Measurements from ENCODE around the gene NUP133. TPM values are rescaled to one million over a fixed set of nuclear protein-coding genes. Genes with fewer than 3 reads are reported as not detected.

The NUP133 gene
- total and polyA plus RNA-seq, 2 of the 4 experiments (the other 2 are of a cell fraction): 13.4 to 30.5 TPM

DNA sequence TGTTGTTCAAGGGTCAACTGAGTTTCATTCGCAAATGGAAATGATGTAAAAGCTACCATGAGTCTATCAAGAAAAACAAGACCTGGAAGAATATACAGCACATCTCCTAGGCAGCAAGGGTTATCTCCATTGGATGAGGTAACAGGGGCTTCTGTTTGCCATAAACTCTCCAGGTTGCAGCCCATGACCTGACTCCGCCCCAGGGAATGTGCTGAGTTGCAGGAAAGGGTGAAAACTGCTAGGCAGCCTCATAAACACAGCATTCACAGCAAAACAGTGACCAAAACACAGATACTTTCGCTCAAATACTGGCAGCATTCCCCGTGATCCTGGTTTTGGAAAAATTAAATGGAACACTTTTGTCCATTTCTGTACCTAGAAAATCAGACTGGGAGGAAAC lies 54.1 kb downstream of the NUP133 start:
- Histone ChIP-seq H3K23ac (ENCODE audit: low read depth, low read length) (no peak overlapping the region), H3K9me3 (ENCODE audit: control insufficient read depth, insufficient read depth, low read length) (no peaks in the 10 kb centered on the region), H3K4me2 (ENCODE audit: low read depth, low read length) (no peak overlapping the region), H3K18ac (ENCODE audit: low read depth, low read length) (no peak overlapping the region), H2AK9ac (replicated peaks; ENCODE audit: low read depth, low read length, poor library complexity) (no peak overlapping the region), H2AFZ (replicated peaks; ENCODE audit: low read length, poor library complexity) (no peak overlapping the region), H3K27ac (ENCODE audit: insufficient read depth, low read length) (no peak overlapping the region), H4K5ac (ENCODE audit: low read depth, low read length) (no peak overlapping the region), H3K9me1 (ENCODE audit: insufficient read depth, low read length) (no peaks in the 10 kb centered on the region), H3K14ac (replicated peaks; ENCODE audit: low read depth, low read length) (no peak overlapping the region), H2BK5ac (ENCODE audit: low read depth, low read length, poor library complexity, severe bottlenecking) (no peak overlapping the region), H3K56ac (ENCODE audit: extremely low read depth, insufficient read depth, low read length) (no peak overlapping the region), H2BK20ac (ENCODE audit: low read depth, low read length) (no peak overlapping the region), H2AK5ac (ENCODE audit: low read depth, low read length) (no peak overlapping the region), H3K4me3 (ENCODE audit: insufficient read depth, low read depth, low read length) (no peak overlapping the region), H4K20me1 (ENCODE audit: insufficient read depth, low read length) (no peaks in the 10 kb centered on the region), H3K27me3 (ENCODE audit: control insufficient read depth, insufficient read depth, low read length) (no peaks in the 10 kb centered on the region), H2BK120ac (ENCODE audit: low read depth, low read length) (no peak overlapping the region), H4K91ac (ENCODE audit: insufficient read depth, low read depth, low read length) (no peak overlapping the region), H2BK15ac (ENCODE audit: low read depth, low read length) (no peak overlapping the region), H4K8ac (ENCODE audit: low read depth in 2 of 2, low read length in 2 of 2) (no peak overlapping the region), H3K4me1 (ENCODE audit: control insufficient read depth, insufficient read depth, low read length) (no peaks in the 10 kb centered on the region), H3K79me1 (ENCODE audit: low read depth in 1 of 2, low read length in 2 of 2) (no peaks in the 10 kb centered on the region), H3K9ac (ENCODE audit: low read depth, low read length) (no peak overlapping the region), H3K4ac (ENCODE audit: low read depth, low read length) (no peak overlapping the region), H3K36me3 (ENCODE audit: control insufficient read depth, insufficient read depth, low read length) (peaks cover 9% of the 10 kb centered on the region)
- in situ Hi-C loops (cut with MboI; ENCODE audit: low sequenced_read_pairs) (no loop called here), intact Hi-C loops (cut with micrococcal nuclease) (no loop called here), dilution Hi-C loops (cut with HindIII; ENCODE audit: low sequenced_read_pairs, unreplicated experiment) (no loop called here)
- ChIA-PET CTCF (no interaction called here), POLR2A (ENCODE audit: unreplicated experiment) (no interaction called here)
- TF ChIP-seq, protein P1, sequence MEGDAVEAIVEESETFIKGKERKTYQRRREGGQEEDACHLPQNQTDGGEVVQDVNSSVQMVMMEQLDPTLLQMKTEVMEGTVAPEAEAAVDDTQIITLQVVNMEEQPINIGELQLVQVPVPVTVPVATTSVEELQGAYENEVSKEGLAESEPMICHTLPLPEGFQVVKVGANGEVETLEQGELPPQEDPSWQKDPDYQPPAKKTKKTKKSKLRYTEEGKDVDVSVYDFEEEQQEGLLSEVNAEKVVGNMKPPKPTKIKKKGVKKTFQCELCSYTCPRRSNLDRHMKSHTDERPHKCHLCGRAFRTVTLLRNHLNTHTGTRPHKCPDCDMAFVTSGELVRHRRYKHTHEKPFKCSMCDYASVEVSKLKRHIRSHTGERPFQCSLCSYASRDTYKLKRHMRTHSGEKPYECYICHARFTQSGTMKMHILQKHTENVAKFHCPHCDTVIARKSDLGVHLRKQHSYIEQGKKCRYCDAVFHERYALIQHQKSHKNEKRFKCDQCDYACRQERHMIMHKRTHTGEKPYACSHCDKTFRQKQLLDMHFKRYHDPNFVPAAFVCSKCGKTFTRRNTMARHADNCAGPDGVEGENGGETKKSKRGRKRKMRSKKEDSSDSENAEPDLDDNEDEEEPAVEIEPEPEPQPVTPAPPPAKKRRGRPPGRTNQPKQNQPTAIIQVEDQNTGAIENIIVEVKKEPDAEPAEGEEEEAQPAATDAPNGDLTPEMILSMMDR (conservative IDR thresholded peaks at IDR 0.05; ENCODE audit: low read depth, low read length): no peak
- TF ChIP-seq RCOR1 (IDR thresholded peaks at IDR 0.05; ENCODE audit: insufficient replicate concordance, low read length) (no peak), FOS (IDR thresholded peaks at IDR 0.05; ENCODE audit: low read depth, low read length) (no peak), BHLHE40 (IDR thresholded peaks at IDR 0.05; ENCODE audit: low read depth, low read length) (no peak), POLR2A (IDR thresholded peaks at IDR 0.05; ENCODE audit: low read depth, low read length) (no peak), MXI1 (IDR thresholded peaks at IDR 0.05; ENCODE audit: borderline replicate concordance, low read depth, low read length) (no peak), CHD1 (IDR thresholded peaks at IDR 0.05; ENCODE audit: low read depth, low read length) (no peak), SMC3 (IDR thresholded peaks at IDR 0.05; ENCODE audit: low read depth, low read length) (no peak), RAD21 (IDR thresholded peaks at IDR 0.05; ENCODE audit: low read length) (no peak), RFX5 (IDR thresholded peaks at IDR 0.05; ENCODE audit: low read depth, low read length) (no peak)
- TF ChIP-seq, protein P2, sequence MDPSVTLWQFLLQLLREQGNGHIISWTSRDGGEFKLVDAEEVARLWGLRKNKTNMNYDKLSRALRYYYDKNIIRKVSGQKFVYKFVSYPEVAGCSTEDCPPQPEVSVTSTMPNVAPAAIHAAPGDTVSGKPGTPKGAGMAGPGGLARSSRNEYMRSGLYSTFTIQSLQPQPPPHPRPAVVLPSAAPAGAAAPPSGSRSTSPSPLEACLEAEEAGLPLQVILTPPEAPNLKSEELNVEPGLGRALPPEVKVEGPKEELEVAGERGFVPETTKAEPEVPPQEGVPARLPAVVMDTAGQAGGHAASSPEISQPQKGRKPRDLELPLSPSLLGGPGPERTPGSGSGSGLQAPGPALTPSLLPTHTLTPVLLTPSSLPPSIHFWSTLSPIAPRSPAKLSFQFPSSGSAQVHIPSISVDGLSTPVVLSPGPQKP (IDR thresholded peaks at IDR 0.05; ENCODE audit: borderline replicate concordance, low read depth, low read length): no peak
- ATAC-seq (ENCODE audit: low read depth) (no peak), DNase-seq (no peak)
- WGBS, 2 experiments (ENCODE audit: extremely low coverage in 2 of 2, insufficient read length in 1 of 2): 100% methylated on average over 2 of the region's 4 CpGs; no CpG with 5 or more reads in 1 of the 2 experiments
- no TSS peak for BruUV-seq (replicated peaks)
